ENCODE results near the gene ACSL4.

ACSL4 gene

GRCh38 chrX:109624641-109625616 lies 108.1 kb downstream of the ACSL4 start, which contains the start of gene KCNE5:
KCNE5 (minus strand) TSS chrX:109625172; CDS start chrX:109625020, 152 bp downstream.
- in situ Hi-C loops (cut with MboI; ENCODE audit: low sequenced_read_pairs, unreplicated experiment) = loop anchor here (10.0 kb wide), 1 partner anchor 140 kb away; the partner anchor contains the start of gene GUCY2F
- no peak for DNase-seq (ENCODE audit: low spot score)

GRCh38 chrX:109623997-109624396 lies 109.1 kb downstream of the ACSL4 start:
- no peak for DNase-seq (ENCODE audit: low spot score)
- in situ Hi-C loops (cut with MboI; ENCODE audit: low sequenced_read_pairs, unreplicated experiment) = loop anchor here (10.0 kb wide), 1 partner anchor 139 kb away; the partner anchor contains the start of gene GUCY2F
- no peak for TF ChIP-seq CTCF (IDR thresholded peaks at IDR 0.05; ENCODE audit: borderline replicate concordance, control extremely low read depth, extremely low read depth, insufficient read depth, missing control alignments)

More at GRCh38 chrX:109624641-109625616, 108.1 kb downstream of the ACSL4 start, which contains the start of gene KCNE5:
- TF ChIP-seq CTCF (IDR thresholded peaks at IDR 0.05; ENCODE audit: borderline replicate concordance, control extremely low read depth, extremely low read depth, insufficient read depth, missing control alignments) = no peak

- no peak for TF ChIP-seq CTCF (IDR thresholded peaks at IDR 0.05; ENCODE audit: borderline replicate concordance, control extremely low read depth, extremely low read depth, insufficient read depth, missing control alignments)
- in situ Hi-C loops (cut with MboI; ENCODE audit: low sequenced_read_pairs, unreplicated experiment) = loop anchor here (10.0 kb wide), 1 partner anchor 137 kb away; the partner anchor contains the start of gene GUCY2F
- DNase-seq (ENCODE audit: low spot score) = no peak
These were observed 110.8 kb downstream of the ACSL4 start for GRCh38 chrX:109622270-109622669.

- TF ChIP-seq CTCF (IDR thresholded peaks at IDR 0.05; ENCODE audit: borderline replicate concordance, control extremely low read depth, extremely low read depth, insufficient read depth, missing control alignments) = no peak
- DNase-seq (ENCODE audit: low spot score) = no peak
- in situ Hi-C loops (cut with MboI; ENCODE audit: low sequenced_read_pairs, unreplicated experiment) = loop anchor here (10.0 kb wide), 1 partner anchor 135 kb away; the partner anchor contains the start of gene GUCY2F
These were observed 113.3 kb downstream of the ACSL4 start for GRCh38 chrX:109619771-109620170.

GRCh38 chrX:109614951-109615350 lies 118.1 kb downstream of the ACSL4 start:
- in situ Hi-C loops (cut with MboI; ENCODE audit: low sequenced_read_pairs, unreplicated experiment) = no loop called here
- no peak for DNase-seq (ENCODE audit: low spot score)
- TF ChIP-seq CTCF (IDR thresholded peaks at IDR 0.05; ENCODE audit: borderline replicate concordance, control extremely low read depth, extremely low read depth, insufficient read depth, missing control alignments) = no peak

DNA sequence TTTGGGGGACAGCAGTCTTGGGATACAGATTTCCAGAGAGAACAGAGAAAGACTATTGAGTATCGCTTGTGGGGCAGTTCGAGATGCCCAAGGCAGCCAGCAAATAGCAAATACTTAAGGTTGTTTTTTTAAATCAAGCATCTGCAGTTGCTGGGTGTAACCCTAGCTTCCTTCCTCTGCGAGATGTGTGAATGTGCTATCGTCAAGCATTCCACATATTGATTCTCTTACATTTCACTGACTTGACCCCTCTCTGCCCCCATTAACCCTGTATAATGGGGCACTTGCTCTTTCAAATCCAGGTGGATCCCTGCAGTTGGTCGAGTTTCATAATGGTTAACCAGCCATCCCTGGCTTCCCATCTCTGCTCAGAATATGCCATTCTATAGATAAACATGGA lies 131.6 kb downstream of the ACSL4 start:
- DNase-seq (ENCODE audit: low spot score) = no peak
- no peak for TF ChIP-seq CTCF (IDR thresholded peaks at IDR 0.05; ENCODE audit: borderline replicate concordance, control extremely low read depth, extremely low read depth, insufficient read depth, missing control alignments)
- in situ Hi-C loops (cut with MboI; ENCODE audit: low sequenced_read_pairs, unreplicated experiment) = no loop called here

All from GM13976 (cell line).